Measurements from ENCODE around the gene SH3BGR.

SH3BGR gene

GRCh38 chr21:39555911-39556590, 104.3 kb downstream of the SH3BGR start:
- DNase-seq = no peak

- DNase-seq = no peak
Measured at GRCh38 chr21:39559511-39559910, 107.7 kb downstream of the SH3BGR start.

- no peak for DNase-seq
Measured at GRCh38 chr21:39561140-39561539, 109.4 kb downstream of the SH3BGR start.

- DNase-seq = no peak
Measured at GRCh38 chr21:39562791-39563770, 111.3 kb downstream of the SH3BGR start.

- DNase-seq = no peak
Measured at GRCh38 chr21:39564200-39564599, 112.4 kb downstream of the SH3BGR start.

Measured in T-helper 9 cell (primary cell).